GM12892 (cell line): ENCODE measurements around the gene ATG2A.

Source experiments
- POLR2A ChIP-seq: IDR thresholded peaks from 2 replicates; pipeline ENCODE4 v1.6.1; 2011; ENCODE audit warnings: low read depth, low read length, control low read depth
- POLR2AphosphoS5 ChIP-seq: IDR thresholded peaks from 2 replicates; pipeline ENCODE4 v1.6.1; 2011; ENCODE audit warnings: low read depth, low read length, control low read depth
- TAF1 ChIP-seq: IDR thresholded peaks from 2 replicates; pipeline ENCODE4 v1.6.1; 2011; ENCODE audit warnings: low read depth, mild to moderate bottlenecking, control low read depth, low read length, borderline replicate concordance

DNA sequence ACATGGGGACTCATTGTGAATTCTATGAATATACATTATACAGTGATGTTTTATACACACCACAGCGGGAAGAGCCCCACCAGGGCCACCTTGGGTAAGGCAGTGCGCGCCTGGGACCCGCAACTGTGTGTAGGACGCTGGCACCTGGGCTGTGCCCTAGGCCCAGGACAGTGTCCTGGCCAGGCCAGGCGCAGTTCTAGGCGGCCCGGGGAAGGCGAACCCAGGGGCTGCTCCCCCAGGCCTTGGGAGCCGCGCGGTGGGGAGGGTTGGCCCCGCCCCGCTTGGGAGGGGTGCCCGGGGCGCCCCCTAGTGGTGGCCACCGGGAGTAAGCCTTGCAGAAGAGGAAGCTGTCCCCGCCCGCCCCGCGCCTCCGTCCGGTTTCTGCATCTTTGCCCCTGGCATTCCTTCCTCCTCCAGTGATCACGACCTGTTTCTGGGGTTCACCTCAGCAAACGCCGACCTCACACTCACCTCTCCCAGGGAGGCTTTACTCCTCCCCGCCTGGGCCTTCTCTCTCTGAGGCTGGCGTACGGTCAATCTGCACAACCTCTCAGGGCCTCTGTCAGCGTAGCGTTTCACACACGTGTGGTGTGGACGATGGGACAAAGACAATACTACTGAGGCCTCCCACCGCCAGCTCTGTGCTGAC, 29.1 kb downstream of the ATG2A start:
- TF ChIP-seq POLR2AphosphoS5 (no peak), POLR2A (no peak; the same call in 1 of the 2 replicates), TAF1 (no peak)
